Measurements from ENCODE around the gene RAB11FIP4. TPM values are rescaled to one million over a fixed set of nuclear protein-coding genes. Genes with fewer than 3 reads are reported as not detected.

The RAB11FIP4 gene
- total and polyA plus RNA-seq, 10 of the 15 experiments (the other 5 are each of a cell fraction or from before 2014, with no cell fraction given), result 1.4 to 27.0 (median 17.6) TPM

DNA sequence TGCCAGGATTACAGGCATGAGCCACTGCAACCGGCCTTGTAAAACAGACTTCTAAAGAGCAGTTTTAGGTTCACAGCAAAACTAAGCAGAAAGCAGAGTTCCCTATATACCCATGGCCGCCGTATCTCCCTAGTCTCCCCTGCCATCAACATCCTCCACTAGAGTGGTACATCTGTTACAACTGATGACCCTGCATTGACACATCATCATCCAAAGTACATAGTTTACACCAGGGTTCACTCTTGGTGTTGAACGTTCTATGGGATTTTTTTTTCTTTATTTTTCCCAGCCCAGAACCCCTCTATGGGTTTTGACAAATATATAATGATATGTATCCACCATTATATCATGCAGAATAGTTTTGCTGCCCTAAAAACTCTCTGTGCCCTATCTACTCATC, 155.2 kb downstream of the RAB11FIP4 start:
- WGBS (ENCODE audit: insufficient coverage, insufficient replicate concordance, low lambda C conversion rate, missing lambda C conversion rate), result 82% methylated on average over 4 of the region's 4 CpGs
- Histone ChIP-seq H2AFZ (ENCODE audit: control insufficient read depth, low read depth, low read length) (no peak overlapping the region), H3K4me3 (no peak overlapping the region), H3K4me1 (ENCODE audit: control insufficient read depth, insufficient read depth, low read length) (no peaks in the 10 kb centered on the region), H3K27me3 (replicated peaks in 1 of 2; ENCODE audit: control insufficient read depth in 2 of 2, insufficient read depth in 2 of 2, low read length in 1 of 2) (no peaks in the 10 kb centered on the region), H3K4me2 (ENCODE audit: control insufficient read depth, insufficient read depth) (no peak overlapping the region), H3K79me2 (ENCODE audit: control insufficient read depth, insufficient read depth, low read length) (no peaks in the 10 kb centered on the region), H3K27ac (ENCODE audit: control insufficient read depth, insufficient read depth) (no peak overlapping the region), H3K36me3 (ENCODE audit: control insufficient read depth in 2 of 2, insufficient read depth in 2 of 2, low read length in 1 of 2) (no peaks in the 10 kb centered on the region), H4K20me1 (ENCODE audit: control insufficient read depth, insufficient read depth) (no peaks in the 10 kb centered on the region), H3K9me3 (replicated peaks; ENCODE audit: control insufficient read depth, insufficient read depth, low read length) (no peaks in the 10 kb centered on the region; the same call in 2 of the 3 replicates), H3K9ac (ENCODE audit: control insufficient read depth, insufficient read depth, low read length) (no peak overlapping the region)
- FAIRE-seq, result no peak
- no peak for ATAC-seq
- DNase-seq (ENCODE audit: low read depth, low spot score), result no peak
- in situ Hi-C loops (cut with MboI), result no loop called here
- intact Hi-C loops (cut with micrococcal nuclease; ENCODE audit: unreplicated experiment), result no loop called here
- BruUV-seq (replicated peaks), result no TSS peak
- ChIA-PET POLR2A (interaction anchor here (0.6 to 1.1 kb wide), 2 partner anchors 9 to 247 kb away, joined by 3 to 5 read pairs; no protein-coding TSS in a partner anchor), CTCF (interaction anchor here (1.2 kb wide), 1 partner anchor 13 kb away, joined by 5 read pairs; no protein-coding TSS in a partner anchor), SMC1A (ENCODE audit: uncharacterized antibody, unreplicated experiment) (interaction anchor here (2.3 kb wide), 1 partner anchor 10 kb away, joined by 6 read pairs; no protein-coding TSS in a partner anchor), RAD21 (ENCODE audit: unreplicated experiment) (no interaction called here)
- no peak for TF ChIP-seq EGR1 (IDR thresholded peaks at IDR 0.05; ENCODE audit: borderline replicate concordance in 1 of 2, low read depth in 2 of 2, low read length in 2 of 2)
- TF ChIP-seq SIN3A (IDR thresholded peaks at IDR 0.05; ENCODE audit: low read depth, low read length), result no peak
- TF ChIP-seq RBBP5 (conservative IDR thresholded peaks at IDR 0.05), result no peak
- TF ChIP-seq ZNF384 (IDR thresholded peaks at IDR 0.05; ENCODE audit: borderline replicate concordance, low read depth, low read length), result no peak
- no peak for TF ChIP-seq HDGF (IDR thresholded peaks at IDR 0.05)
- no peak for TF ChIP-seq NBN (IDR thresholded peaks at IDR 0.05)
- no peak for TF ChIP-seq RB1 (IDR thresholded peaks at IDR 0.05; ENCODE audit: borderline replicate concordance)
- no peak for TF ChIP-seq ZZZ3 (IDR thresholded peaks at IDR 0.05; ENCODE audit: control insufficient read depth, insufficient read length, low read depth)
- no peak for TF ChIP-seq JUND (IDR thresholded peaks at IDR 0.05; ENCODE audit: low read depth, low read length)
- TF ChIP-seq ZBED1 (IDR thresholded peaks at IDR 0.05; ENCODE audit: borderline replicate concordance), result no peak
- TF ChIP-seq, protein P1, sequence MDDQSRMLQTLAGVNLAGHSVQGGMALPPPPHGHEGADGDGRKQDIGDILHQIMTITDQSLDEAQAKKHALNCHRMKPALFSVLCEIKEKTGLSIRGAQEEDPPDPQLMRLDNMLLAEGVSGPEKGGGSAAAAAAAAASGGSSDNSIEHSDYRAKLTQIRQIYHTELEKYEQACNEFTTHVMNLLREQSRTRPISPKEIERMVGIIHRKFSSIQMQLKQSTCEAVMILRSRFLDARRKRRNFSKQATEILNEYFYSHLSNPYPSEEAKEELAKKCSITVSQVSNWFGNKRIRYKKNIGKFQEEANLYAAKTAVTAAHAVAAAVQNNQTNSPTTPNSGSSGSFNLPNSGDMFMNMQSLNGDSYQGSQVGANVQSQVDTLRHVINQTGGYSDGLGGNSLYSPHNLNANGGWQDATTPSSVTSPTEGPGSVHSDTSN (IDR thresholded peaks at IDR 0.05; ENCODE audit: insufficient replicate concordance, low read depth, low read length), result no peak
- no peak for TF ChIP-seq LARP7 (IDR thresholded peaks at IDR 0.05)
- TF ChIP-seq NRF1 (conservative IDR thresholded peaks at IDR 0.05; ENCODE audit: low read depth, low read length), result no peak
- TF ChIP-seq, protein P2, sequence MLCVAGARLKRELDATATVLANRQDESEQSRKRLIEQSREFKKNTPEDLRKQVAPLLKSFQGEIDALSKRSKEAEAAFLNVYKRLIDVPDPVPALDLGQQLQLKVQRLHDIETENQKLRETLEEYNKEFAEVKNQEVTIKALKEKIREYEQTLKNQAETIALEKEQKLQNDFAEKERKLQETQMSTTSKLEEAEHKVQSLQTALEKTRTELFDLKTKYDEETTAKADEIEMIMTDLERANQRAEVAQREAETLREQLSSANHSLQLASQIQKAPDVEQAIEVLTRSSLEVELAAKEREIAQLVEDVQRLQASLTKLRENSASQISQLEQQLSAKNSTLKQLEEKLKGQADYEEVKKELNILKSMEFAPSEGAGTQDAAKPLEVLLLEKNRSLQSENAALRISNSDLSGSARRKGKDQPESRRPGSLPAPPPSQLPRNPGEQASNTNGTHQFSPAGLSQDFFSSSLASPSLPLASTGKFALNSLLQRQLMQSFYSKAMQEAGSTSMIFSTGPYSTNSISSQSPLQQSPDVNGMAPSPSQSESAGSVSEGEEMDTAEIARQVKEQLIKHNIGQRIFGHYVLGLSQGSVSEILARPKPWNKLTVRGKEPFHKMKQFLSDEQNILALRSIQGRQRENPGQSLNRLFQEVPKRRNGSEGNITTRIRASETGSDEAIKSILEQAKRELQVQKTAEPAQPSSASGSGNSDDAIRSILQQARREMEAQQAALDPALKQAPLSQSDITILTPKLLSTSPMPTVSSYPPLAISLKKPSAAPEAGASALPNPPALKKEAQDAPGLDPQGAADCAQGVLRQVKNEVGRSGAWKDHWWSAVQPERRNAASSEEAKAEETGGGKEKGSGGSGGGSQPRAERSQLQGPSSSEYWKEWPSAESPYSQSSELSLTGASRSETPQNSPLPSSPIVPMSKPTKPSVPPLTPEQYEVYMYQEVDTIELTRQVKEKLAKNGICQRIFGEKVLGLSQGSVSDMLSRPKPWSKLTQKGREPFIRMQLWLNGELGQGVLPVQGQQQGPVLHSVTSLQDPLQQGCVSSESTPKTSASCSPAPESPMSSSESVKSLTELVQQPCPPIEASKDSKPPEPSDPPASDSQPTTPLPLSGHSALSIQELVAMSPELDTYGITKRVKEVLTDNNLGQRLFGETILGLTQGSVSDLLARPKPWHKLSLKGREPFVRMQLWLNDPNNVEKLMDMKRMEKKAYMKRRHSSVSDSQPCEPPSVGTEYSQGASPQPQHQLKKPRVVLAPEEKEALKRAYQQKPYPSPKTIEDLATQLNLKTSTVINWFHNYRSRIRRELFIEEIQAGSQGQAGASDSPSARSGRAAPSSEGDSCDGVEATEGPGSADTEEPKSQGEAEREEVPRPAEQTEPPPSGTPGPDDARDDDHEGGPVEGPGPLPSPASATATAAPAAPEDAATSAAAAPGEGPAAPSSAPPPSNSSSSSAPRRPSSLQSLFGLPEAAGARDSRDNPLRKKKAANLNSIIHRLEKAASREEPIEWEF (IDR thresholded peaks at IDR 0.05; ENCODE audit: insufficient replicate concordance, low read depth, low read length), result no peak
- TF ChIP-seq HDAC2 (IDR thresholded peaks at IDR 0.05), result no peak
- TF ChIP-seq, protein P3, sequence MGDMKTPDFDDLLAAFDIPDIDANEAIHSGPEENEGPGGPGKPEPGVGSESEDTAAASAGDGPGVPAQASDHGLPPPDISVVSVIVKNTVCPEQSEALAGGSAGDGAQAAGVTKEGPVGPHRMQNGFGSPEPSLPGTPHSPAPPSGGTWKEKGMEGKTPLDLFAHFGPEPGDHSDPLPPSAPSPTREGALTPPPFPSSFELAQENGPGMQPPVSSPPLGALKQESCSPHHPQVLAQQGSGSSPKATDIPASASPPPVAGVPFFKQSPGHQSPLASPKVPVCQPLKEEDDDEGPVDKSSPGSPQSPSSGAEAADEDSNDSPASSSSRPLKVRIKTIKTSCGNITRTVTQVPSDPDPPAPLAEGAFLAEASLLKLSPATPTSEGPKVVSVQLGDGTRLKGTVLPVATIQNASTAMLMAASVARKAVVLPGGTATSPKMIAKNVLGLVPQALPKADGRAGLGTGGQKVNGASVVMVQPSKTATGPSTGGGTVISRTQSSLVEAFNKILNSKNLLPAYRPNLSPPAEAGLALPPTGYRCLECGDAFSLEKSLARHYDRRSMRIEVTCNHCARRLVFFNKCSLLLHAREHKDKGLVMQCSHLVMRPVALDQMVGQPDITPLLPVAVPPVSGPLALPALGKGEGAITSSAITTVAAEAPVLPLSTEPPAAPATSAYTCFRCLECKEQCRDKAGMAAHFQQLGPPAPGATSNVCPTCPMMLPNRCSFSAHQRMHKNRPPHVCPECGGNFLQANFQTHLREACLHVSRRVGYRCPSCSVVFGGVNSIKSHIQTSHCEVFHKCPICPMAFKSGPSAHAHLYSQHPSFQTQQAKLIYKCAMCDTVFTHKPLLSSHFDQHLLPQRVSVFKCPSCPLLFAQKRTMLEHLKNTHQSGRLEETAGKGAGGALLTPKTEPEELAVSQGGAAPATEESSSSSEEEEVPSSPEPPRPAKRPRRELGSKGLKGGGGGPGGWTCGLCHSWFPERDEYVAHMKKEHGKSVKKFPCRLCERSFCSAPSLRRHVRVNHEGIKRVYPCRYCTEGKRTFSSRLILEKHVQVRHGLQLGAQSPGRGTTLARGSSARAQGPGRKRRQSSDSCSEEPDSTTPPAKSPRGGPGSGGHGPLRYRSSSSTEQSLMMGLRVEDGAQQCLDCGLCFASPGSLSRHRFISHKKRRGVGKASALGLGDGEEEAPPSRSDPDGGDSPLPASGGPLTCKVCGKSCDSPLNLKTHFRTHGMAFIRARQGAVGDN (IDR thresholded peaks at IDR 0.05), result no peak
